Measurements from ENCODE around the gene PLOD3.
"Not testable (repeated sequence)": the region's sequence is repeated elsewhere in the genome, so short reads cannot be mapped to it uniquely, and the experiment has no call there.

PLOD3 gene

GRCh38 chr7:101200504-101200861, 16.9 kb downstream of the PLOD3 start:
- Histone ChIP-seq H3K9me3 (ENCODE audit: low read length) (no peaks in the 10 kb centered on the region), H4K20me1 (ENCODE audit: insufficient read depth, low read length) (no peaks in the 10 kb centered on the region), H3K4me1 (ENCODE audit: insufficient read depth, low read length, severe bottlenecking) (peaks cover 10% of the 10 kb centered on the region), H3K27me3 (ENCODE audit: insufficient read depth, low read length) (no peaks in the 10 kb centered on the region), H3K27ac (ENCODE audit: low read depth, low read length, poor library complexity, severe bottlenecking) (no peak overlapping the region), H3K9me2 (ENCODE audit: low read depth, low read length) (no peaks in the 10 kb centered on the region), H3K36me3 (ENCODE audit: insufficient read depth, low read length) (no peaks in the 10 kb centered on the region), H2AFZ (ENCODE audit: low read length) (no peak overlapping the region), H3K4me2 (ENCODE audit: low read length) (no peak overlapping the region), H3F3A (ENCODE audit: insufficient read depth, low read length) (no peaks in the 10 kb centered on the region), H3K79me2 (ENCODE audit: insufficient read depth, low read length) (no peaks in the 10 kb centered on the region), H3K4me3 (ENCODE audit: low read depth, low read length, poor library complexity, severe bottlenecking) (no peak overlapping the region), H3K9ac (ENCODE audit: low read length) (no peak overlapping the region)
- TF ChIP-seq CTCF (IDR thresholded peaks at IDR 0.05; ENCODE audit: low read length) = no peak
- no peak for TF ChIP-seq EZH2 (IDR thresholded peaks at IDR 0.05; ENCODE audit: borderline replicate concordance, low read length)

- H4K20me1 ChIP-seq (ENCODE audit: insufficient read depth, low read length); H3K4me2 ChIP-seq (ENCODE audit: low read length); H3K9ac ChIP-seq (ENCODE audit: low read length); H3K27ac ChIP-seq (ENCODE audit: low read depth, low read length, poor library complexity, severe bottlenecking); H2AFZ ChIP-seq (ENCODE audit: low read length); H3K4me3 ChIP-seq (ENCODE audit: low read depth, low read length, poor library complexity, severe bottlenecking); H3K79me2 ChIP-seq (ENCODE audit: insufficient read depth, low read length); H3K27me3 ChIP-seq (ENCODE audit: insufficient read depth, low read length); H3F3A ChIP-seq (ENCODE audit: insufficient read depth, low read length); H3K9me3 ChIP-seq (ENCODE audit: low read length); H3K9me2 ChIP-seq (ENCODE audit: low read depth, low read length); H3K36me3 ChIP-seq (ENCODE audit: insufficient read depth, low read length): not testable (repeated sequence)
- peaks cover 10% of the 10 kb centered on the region for H3K4me1 ChIP-seq (ENCODE audit: insufficient read depth, low read length, severe bottlenecking)
Measured at GRCh38 chr7:101199522-101199921, 17.9 kb downstream of the PLOD3 start.

- H2AFZ ChIP-seq (ENCODE audit: low read length) = no peak overlapping the region
- no peaks in the 10 kb centered on the region for H3F3A ChIP-seq (ENCODE audit: insufficient read depth, low read length)
- no peaks in the 10 kb centered on the region for H4K20me1 ChIP-seq (ENCODE audit: insufficient read depth, low read length)
- no peaks in the 10 kb centered on the region for H3K27me3 ChIP-seq (ENCODE audit: insufficient read depth, low read length)
- no peaks in the 10 kb centered on the region for H3K9me3 ChIP-seq (ENCODE audit: low read length)
- TF ChIP-seq CTCF (IDR thresholded peaks at IDR 0.05; ENCODE audit: low read length) (no peak), EZH2 (IDR thresholded peaks at IDR 0.05; ENCODE audit: borderline replicate concordance, low read length) (no peak)
- no peak overlapping the region for H3K4me3 ChIP-seq (ENCODE audit: low read depth, low read length, poor library complexity, severe bottlenecking)
- H3K27ac ChIP-seq (ENCODE audit: low read depth, low read length, poor library complexity, severe bottlenecking) = no peak overlapping the region
- no peak overlapping the region for H3K4me2 ChIP-seq (ENCODE audit: low read length)
- no peaks in the 10 kb centered on the region for H3K79me2 ChIP-seq (ENCODE audit: insufficient read depth, low read length)
- H3K4me1 ChIP-seq (ENCODE audit: insufficient read depth, low read length, severe bottlenecking) = peaks cover 2% of the 10 kb centered on the region
- no peaks in the 10 kb centered on the region for H3K9me2 ChIP-seq (ENCODE audit: low read depth, low read length)
- no peaks in the 10 kb centered on the region for H3K36me3 ChIP-seq (ENCODE audit: insufficient read depth, low read length)
- H3K9ac ChIP-seq (ENCODE audit: low read length) = no peak overlapping the region
Measured at GRCh38 chr7:101198476-101198875, 18.9 kb downstream of the PLOD3 start.

GRCh38 chr7:101197991-101198390, 19.4 kb downstream of the PLOD3 start:
- H3K4me3 ChIP-seq (ENCODE audit: low read depth, low read length, poor library complexity, severe bottlenecking) = no peak overlapping the region
- no peaks in the 10 kb centered on the region for H3K4me1 ChIP-seq (ENCODE audit: insufficient read depth, low read length, severe bottlenecking)
- no peaks in the 10 kb centered on the region for H3K36me3 ChIP-seq (ENCODE audit: insufficient read depth, low read length)
- H3K79me2 ChIP-seq (ENCODE audit: insufficient read depth, low read length) = no peaks in the 10 kb centered on the region
- no peak overlapping the region for H3K4me2 ChIP-seq (ENCODE audit: low read length)
- H2AFZ ChIP-seq (ENCODE audit: low read length) = no peak overlapping the region
- no peaks in the 10 kb centered on the region for H4K20me1 ChIP-seq (ENCODE audit: insufficient read depth, low read length)
- TF ChIP-seq CTCF (IDR thresholded peaks at IDR 0.05; ENCODE audit: low read length) (no peak), EZH2 (IDR thresholded peaks at IDR 0.05; ENCODE audit: borderline replicate concordance, low read length) (no peak)
- H3K9me3 ChIP-seq (ENCODE audit: low read length) = no peaks in the 10 kb centered on the region
- no peak overlapping the region for H3K27ac ChIP-seq (ENCODE audit: low read depth, low read length, poor library complexity, severe bottlenecking)
- H3K27me3 ChIP-seq (ENCODE audit: insufficient read depth, low read length) = no peaks in the 10 kb centered on the region
- no peak overlapping the region for H3K9ac ChIP-seq (ENCODE audit: low read length)
- no peaks in the 10 kb centered on the region for H3F3A ChIP-seq (ENCODE audit: insufficient read depth, low read length)
- H3K9me2 ChIP-seq (ENCODE audit: low read depth, low read length) = no peaks in the 10 kb centered on the region
